ENCODE measurements around the gene PLCL1. TPM values are rescaled to one million over a fixed set of nuclear protein-coding genes. Genes with fewer than 3 reads are reported as not detected.

Gene PLCL1
- total RNA-seq, 1 donor from 2014 or later = 0.20 TPM

DNA sequence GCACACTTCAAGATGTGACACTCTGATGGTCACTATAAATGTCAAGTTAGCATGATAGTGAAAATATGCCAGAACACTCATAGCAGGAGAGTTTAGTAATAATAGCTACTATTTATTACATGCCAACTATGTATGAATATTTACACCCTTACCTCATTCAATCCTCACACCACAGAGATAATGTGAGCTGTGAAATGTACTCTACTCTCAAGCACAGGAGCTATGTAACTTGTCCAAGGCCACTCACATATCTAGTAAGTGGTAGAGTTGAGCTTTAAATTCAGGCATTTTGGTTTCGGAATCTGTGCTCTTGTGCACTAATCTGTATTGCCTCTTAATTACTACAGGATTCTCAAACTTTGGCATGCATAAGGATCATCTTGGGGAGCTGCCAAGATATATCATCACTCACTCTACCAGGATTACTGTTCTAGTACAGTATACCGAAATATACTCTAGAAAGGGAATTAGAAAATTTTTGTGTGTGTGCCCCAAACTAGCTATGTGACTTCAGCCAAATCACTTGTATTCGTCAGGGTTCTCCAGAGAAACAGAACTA lies 154.3 kb downstream of the PLCL1 start:
- ATAC-seq = no peak

DNA sequence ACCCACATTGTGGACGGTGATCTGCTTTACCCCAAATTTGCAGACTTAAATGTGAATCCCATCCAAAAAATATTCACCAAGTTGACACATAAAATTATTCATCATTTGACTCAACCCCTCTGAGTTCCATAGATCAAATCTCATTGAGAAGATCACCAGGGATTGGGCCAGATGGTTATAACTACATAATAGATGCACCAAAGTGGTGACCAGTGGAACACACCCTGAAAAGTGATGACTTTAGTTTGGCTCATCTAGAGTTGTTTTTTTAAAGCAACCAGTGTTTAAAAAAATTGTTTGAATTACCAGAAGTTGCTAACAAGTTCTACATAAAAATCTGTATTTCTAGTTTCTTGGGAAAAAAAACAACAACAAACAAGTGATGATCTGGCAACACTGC lies 155.0 kb downstream of the PLCL1 start:
- ATAC-seq = no peak

DNA sequence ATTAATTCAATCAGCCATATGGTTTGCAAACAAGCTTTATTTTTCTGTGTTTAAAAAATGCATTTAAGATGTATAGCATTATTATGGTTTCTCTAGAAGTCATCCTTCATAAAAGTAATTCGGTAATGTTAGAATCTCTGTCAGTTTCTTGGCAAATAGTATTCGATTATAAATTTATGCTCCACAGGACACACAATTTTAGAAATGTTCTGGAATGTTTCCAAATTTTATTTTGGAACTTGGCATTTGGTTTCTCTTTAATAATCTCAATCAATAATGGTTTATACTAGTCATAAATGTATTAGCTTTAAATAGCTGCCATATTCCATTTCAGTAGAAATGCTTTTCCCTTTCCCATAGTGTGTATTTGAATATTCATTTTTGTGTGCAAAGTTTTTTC lies 156.4 kb downstream of the PLCL1 start:
- ATAC-seq = no peak

DNA sequence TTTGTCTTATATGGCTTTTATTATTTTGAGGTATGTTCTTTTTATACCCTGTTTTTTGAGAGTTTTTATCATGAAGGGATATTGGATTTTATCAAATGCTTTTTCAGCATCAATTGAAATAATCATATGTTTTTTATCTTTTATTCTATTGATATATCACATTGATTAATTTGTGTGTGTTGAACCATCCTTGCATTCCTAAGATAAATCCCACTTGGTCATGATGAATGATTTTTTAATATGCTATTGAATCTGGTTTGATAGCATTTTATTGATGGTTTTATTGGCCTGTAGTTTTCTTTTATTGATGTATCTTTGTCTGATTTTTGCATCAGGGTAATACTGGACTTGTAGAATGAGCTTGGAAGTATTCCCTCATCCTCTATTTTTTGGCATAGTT lies 160.3 kb downstream of the PLCL1 start:
- ATAC-seq = no peak

DNA sequence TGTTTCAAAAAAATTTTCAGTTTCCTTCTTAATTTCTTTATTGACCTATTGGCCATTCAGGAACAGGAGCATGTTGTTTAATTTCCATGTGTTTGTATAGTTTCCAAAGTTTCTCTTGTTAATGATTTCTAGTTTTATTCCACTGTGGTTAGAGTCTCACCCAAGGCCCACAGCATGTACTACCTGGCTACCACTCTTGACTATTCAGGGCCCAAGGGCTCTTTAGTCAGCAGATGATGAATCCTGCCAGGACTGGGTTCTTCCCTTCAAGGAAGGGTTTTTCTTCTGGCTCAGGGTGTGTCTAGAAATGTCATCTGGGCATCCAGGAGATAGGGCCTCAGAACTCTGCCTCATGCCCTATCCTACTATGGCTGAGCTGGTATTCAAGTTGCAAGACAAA lies 161.4 kb downstream of the PLCL1 start:
- ATAC-seq = no peak

DNA sequence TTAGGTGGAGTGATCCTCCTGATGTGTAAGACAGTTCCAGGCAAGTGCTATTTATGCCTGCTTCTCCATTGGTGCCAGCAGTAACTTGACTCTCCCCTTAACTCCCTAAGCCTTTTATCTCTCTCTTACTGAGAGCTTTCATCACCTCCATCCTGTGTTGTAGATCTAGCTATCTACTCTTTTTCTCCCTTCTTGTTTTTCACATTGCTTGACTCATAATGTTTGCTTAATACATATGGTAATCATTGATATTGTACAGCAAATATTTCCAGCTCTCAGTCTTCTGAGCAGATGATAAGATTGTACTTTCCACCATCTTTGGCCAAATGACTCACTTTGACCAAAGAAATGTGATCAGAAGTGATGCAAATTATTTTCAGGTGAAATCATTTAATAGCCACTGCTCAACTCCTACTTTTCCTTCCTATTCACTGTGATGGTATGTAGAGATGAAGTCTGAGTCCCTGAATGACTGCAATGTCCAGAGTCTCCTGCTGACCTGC lies 165.0 kb downstream of the PLCL1 start:
- no peak for ATAC-seq

DNA sequence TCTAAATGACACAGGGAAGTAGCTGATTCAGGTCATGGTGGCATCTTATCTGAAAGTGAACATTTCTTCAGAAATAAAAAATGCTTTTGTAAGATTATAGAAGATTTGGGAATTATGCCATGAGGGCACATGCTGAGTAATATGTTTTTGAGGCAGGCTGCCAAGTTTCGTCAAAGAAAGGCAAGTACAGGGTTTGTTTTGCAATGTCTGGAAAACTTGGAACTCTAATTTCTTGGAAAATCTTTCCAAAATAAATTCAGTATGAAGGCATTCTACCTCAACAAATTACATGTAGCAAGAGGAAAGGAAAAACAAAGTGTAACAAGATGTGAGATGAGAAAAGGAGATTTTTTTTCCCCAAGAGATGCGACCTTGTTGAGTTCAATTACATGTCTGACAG lies 167.7 kb downstream of the PLCL1 start:
- ATAC-seq = no peak

DNA sequence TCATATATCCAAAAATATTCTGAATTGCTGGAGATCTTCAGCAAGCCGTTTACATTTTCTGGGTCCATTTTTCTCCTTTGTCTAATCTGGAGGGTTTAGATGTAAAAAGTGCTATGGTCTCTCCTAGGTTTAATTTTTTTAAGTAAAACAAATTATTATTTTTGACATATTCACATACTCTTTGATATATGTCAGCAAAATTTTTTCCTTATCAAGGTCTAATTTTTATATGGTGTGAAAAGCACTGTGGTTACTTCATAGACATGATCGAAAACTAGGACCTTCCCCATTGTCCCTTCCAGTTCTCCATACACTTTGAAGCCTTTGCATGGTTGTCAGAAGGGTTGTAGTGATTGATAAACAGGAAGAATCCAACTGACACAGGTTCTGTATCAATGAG lies 168.2 kb downstream of the PLCL1 start:
- no peak for ATAC-seq

DNA sequence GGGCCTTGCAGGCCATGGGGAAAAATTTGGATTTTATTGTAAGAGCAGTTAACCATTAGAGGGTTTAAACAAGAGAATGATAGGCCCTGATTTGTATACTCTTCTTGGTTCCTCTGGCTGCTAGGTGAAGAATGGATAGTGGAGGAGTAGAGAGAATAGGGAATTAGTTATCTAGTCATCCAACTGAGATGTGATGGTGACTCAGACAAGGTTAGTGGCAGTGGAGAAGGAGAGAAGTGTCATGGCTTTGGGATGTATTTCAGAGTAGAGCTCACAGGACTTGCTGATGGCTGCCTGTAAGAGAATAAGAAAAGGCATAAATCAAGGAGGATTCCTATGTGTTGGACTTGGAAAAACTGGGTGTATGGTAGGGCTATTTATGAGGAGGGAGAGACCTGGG lies 169.4 kb downstream of the PLCL1 start:
- ATAC-seq = no peak

DNA sequence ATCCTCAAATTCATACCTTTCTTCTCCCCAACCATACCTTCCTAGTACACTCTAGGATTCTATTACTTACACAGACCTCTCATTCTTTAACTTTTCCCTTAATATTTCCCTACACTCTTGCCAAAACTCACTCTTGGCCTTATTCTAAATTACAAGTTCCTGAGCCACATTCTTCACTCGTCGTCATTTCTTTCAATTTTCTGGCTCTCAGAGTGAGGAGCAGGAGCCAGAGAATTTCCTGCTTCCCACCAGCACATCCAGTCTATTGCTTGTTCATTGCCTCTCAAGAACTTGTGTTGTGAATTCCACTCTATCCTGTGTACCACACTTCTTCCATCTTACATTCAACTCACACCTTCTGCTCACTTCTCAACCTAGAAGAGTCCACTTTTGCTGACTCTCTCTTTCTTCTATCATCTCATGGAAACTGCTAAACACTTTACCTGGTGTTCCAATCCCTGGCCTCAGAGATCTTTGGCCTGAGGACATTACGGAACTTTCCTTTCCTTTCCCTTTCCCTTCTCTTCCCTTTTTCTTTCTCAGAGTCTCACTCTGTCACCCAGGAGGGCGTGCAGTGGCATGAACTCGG lies 171.6 kb downstream of the PLCL1 start:
- no peak for ATAC-seq

DNA sequence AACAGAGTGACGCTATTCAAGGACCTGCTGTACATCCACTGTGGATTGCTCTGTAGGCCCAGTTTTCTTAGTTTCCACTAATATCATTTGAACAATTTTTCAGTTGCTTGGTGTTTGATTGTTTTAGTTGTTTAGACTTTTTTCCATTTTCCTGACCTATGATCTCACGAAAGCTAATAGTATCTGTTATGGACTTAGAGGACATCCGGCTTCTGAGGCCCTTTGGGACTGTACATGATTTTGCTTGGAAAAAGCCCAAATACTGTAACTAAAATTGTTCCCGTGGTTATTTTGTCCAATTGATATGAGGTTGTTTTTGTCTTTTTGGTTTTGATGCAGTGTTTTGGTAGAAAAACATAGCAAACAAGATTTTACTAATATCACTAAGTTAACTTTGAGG lies 174.6 kb downstream of the PLCL1 start:
- no peak for ATAC-seq

DNA sequence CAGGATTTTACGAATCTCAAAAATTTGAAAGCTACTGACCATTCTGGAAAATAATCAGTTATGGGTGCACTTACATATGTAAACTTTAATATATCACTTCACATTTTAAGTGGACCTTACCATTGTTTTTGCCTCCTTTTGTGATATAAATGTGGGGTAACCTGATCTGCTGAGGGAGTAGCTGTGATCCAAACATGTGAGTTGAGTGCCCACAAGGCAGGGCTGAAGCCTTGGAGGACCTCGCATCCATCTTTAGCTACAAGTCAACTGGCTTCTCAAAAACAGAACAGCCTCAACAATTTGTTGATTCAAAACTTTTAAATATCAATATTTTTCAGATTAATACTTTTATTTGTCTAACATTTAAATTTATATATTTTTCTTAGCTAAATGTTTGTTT lies 178.2 kb downstream of the PLCL1 start:
- ATAC-seq = no peak

DNA sequence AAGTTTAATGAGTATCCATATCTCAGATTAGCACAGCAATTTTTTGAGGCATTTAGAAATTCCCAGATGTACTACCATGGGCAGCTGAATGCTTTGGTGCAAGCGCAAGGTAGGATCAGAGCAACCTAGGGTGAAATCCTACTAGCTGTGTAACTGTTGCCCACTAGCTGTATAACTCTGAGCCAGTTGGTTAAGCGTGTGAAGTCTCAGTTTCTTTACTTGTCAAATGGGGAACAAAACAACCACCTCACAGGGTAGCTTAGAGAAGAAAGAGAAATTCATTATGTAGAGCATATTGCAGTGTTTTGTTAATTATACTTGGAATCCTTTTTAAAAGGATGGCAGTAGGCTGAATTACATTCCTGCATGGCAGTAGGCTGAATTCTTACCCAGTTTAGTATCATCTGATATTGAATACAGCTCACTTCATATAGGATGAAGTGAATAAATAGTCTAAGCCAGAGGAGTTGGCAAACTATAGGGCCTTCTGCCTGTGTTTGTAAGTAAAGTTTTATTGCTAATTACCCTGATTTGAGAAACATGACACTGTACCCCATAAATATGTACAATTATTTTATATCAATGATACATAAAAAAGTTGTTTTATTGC lies 180.7 kb downstream of the PLCL1 start:
- ATAC-seq = no peak

DNA sequence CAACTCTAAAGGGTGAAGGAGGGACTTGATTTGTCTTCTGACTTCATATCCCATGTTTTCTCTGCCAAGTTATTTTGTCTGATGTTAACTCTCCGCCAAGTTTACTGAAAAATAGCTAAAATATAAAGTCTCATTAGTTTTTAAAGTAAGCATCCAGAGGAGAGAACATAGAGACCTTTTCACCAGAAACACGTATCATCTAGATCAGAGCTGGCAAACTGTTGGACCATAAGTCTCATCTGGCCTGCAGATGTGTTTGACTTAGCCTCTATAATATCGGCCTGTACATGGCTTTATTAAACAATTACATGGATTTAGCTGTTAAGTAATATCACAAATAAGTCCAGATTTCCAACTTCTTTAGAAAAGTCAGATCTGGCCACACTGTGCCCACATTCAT lies 182.6 kb downstream of the PLCL1 start:
- no peak for ATAC-seq

DNA sequence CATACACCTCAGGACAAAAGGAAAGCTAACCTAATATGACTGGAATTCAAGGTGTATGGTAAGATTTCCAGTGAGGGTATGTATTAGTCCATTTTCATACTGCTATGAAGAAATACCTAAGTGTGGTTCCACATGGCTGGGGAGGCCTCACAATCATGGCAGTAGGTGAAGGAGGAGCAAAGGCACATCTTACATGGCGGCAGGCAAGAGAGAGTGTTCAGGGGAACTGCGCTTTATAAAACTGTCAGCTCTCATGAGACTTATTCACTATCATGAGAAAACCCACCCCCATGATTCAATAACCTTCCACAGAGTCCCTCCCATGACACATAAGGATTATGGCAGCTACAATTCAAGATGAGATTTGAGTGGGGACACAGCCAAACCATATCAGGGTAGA lies 186.0 kb downstream of the PLCL1 start:
- no peak for ATAC-seq

DNA sequence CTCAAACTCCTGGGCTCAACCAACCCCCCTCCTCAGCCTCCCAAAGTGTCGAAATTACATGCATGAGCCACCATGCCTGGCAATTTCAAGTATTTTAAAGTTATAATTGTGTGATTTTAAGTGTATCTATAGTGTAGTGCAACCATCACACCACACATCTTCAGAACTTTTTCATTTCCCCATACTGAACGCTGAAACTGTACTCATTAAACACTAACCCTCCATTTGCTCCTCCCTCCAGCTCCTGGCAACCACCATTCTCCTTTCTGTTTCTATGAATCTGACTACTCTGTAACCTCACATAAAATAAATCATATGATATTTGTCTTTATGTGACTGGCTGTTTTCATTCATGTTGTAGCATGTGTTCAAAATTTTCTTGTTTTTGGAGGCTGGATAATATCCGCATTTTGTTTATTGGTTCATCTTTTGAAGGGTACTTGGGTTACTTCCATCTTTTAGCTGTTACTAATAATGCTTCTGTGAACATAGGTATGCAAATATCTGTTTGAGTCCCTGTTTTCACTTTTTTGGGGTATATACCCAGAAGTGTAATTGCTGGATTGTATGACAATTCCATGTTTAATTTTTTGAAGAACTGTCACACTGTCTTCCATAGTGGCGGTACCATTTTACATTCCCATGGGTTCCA lies 188.2 kb downstream of the PLCL1 start:
- ATAC-seq = no peak

DNA sequence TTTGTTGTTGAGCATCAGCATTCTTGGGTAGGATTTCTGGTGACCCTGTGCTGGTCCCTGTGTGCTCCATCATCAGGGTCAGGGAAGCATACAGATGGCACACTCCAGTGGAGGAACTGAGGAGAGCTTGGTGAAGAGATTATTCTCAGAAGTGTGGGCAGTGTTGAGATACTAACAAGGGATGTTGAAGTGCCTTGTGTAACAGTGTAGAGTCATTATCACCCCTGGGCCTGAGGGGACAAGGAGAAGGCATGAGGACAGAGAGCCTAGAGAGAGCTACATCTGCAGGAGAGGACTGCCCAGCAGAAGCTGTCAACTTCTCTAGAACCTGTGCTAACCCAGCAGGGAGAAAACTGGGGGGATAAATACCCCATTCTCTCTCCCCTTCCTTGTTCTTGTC lies 189.0 kb downstream of the PLCL1 start:
- no peak for ATAC-seq

DNA sequence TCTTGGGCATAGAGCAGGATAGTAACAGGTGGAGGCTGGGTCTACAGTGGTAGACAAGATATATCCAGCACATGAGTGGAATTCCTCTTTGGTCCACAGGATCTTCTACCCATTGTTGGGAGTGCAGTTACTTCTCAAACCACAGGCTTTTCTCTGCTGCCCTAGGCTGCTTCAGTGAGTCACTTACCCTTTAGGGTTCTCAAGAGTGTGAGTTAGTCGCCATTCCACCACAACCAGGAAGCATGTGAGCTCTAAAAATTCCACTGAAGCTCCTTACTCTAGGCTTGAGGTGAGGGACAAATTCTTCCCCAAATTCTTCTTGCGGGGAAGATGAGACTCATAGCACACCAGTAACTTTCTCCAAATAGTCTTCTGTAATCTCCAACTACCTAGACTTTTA lies 189.4 kb downstream of the PLCL1 start:
- ATAC-seq = no peak

DNA sequence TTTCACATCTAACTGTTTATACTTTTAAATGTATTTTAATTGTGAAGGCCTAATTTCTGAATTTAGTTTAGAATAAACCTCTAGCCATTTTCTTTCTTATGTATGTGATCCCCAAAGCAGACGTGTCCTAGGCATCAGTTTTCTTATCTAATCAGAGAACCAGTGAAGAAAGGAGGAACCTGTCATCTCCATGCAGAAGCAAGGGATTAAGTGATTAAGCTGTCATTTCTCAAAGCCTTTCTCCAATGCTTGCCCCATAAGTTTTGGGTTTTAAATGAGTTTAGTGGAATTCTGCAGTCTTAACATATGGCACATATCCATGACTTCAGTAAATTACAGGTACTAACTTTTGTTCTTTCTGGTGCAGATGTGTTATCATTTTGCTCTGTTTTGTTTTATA lies 190.4 kb downstream of the PLCL1 start:
- ATAC-seq = no peak

DNA sequence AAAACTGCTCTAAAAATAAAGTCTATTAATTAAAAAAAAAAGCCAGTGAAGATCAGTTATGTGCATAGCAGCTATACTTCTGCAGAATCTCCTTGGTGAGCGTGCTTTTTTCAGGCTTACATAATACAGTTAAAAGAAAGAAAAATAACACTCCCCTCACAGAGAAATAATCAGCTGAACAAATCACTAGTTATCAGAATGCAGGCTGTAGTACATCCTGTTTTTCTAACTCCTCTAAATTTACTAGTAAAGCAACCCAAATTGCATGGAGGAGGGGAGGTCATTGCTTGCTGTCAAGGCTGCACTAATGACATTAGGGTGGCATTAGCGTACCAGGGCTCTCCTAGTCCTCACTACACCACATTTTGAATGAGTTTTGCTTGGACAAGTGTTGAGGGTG lies 192.2 kb downstream of the PLCL1 start:
- no peak for ATAC-seq

DNA sequence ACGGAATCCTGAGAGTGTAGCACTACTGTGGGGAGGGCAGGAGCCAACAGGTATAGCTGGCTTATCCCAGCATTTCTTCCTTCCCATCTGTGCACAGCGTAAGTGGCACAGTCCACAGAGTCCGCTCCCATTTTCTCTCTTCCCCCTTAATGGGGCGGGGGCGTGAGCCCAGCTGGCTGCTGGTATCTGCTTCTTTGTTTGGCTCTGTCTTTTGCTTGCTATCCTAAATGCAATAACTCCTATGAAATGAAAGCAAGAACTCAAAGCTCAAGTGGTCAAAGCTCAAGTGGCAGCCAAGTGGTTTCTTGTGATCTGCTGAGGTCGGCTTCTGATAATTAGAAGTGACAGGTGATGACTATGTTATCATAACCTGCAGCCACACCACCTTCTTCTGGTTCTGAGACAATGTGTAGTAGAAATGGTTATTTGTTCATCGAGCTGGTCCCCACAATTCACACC lies 192.7 kb downstream of the PLCL1 start:
- no peak for ATAC-seq

DNA sequence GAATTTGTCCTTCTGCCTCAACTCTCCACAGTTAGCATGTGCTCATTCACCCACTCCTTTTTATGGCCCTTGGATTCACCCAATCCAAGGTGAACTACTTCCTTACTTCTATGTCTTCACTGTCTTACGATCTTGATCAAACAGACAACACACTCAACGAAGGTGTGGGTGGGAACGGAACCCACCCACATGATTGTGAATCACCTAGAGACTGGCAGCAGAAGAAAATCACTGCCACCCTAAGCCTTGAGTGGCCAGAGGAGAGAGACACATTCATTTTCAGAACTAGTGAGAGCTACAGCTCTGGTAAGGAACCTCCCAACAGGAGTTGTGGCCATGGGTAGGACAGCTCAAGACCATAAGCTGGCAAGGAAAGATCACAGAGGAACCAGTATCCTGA lies 194.3 kb downstream of the PLCL1 start:
- no peak for ATAC-seq

DNA sequence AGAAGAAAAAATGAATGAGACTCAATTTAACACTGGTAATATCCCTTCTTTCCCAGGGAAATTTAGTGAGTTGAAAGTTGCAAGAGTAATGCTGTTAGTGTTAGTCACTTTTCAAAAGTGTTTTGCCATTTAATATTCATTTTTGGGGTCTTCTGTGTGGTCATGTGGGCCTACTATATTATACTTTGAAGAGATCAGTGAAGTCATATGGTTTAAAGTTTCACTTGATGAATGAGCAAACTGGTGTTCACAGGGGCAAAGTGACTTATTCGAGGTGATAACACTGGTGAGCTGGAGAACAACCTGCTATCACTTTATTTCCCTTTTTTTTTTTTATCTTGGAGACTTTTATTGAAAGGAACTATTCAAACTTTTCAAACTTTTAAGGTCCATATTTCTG lies 196.0 kb downstream of the PLCL1 start:
- ATAC-seq = no peak

DNA sequence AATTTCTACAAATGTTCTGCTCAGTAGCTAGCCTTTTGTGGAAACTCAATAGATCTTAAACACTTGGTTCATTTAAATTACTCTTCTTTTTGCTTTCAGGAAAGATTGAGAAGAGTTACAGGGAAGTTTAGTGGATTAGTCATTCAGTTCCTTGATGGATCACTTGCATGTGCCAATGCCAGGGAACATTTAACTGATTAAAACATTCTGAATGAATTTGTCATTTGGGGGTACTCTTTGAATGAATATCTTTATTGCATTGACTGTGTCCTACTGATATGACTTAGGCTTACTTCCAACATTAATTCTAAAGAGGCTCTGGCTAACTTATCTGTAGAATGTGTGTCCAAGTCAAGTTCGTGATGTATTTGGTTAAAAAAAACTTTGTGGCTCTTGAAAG lies 199.8 kb downstream of the PLCL1 start:
- ATAC-seq = no peak

Data from esophagus mucosa (tissue), 1 donor.